Measurements from ENCODE around the gene EML6. TPM values are rescaled to one million over a fixed set of nuclear protein-coding genes. Genes with fewer than 3 reads are reported as not detected.

Gene EML6
- total RNA-seq, 4 donors from 2014 or later = 0.63 to 9.0 (median 1.2) TPM

DNA sequence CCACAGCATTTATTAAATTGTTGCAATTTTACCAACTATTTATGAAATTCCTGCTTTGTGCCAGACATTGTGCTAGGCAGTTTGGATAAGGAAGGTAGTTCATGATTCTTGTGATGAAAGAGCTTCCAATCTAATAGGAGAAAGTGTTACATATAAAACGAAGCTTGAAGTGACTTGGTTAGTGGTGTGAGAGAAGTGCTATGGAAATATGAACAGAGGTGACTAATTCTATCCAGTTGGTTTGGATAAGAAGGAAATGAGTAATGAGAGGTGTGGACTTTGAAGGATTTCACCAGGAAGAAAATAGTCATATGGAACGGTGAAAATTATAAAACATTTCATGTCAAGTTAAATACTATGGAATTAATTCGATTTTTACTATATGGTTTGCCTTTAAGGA, 48.6 kb downstream of the EML6 start:
- no peak for DNase-seq (ENCODE audit: low spot score)
- TF ChIP-seq, protein P1, sequence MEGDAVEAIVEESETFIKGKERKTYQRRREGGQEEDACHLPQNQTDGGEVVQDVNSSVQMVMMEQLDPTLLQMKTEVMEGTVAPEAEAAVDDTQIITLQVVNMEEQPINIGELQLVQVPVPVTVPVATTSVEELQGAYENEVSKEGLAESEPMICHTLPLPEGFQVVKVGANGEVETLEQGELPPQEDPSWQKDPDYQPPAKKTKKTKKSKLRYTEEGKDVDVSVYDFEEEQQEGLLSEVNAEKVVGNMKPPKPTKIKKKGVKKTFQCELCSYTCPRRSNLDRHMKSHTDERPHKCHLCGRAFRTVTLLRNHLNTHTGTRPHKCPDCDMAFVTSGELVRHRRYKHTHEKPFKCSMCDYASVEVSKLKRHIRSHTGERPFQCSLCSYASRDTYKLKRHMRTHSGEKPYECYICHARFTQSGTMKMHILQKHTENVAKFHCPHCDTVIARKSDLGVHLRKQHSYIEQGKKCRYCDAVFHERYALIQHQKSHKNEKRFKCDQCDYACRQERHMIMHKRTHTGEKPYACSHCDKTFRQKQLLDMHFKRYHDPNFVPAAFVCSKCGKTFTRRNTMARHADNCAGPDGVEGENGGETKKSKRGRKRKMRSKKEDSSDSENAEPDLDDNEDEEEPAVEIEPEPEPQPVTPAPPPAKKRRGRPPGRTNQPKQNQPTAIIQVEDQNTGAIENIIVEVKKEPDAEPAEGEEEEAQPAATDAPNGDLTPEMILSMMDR (IDR thresholded peaks at IDR 0.05) = no peak
- ATAC-seq (ENCODE audit: low FRiP score) = no peak

GRCh38 chr2:54772531-54772930, 49.1 kb downstream of the EML6 start:
- TF ChIP-seq, protein P1 (IDR thresholded peaks at IDR 0.05) = no peak
- no peak for ATAC-seq (ENCODE audit: low FRiP score)
- no peak for DNase-seq (ENCODE audit: low spot score)

- no peak for ATAC-seq (ENCODE audit: low FRiP score)
- DNase-seq (ENCODE audit: low spot score) = no peak
- TF ChIP-seq, protein P1 (IDR thresholded peaks at IDR 0.05) = no peak
Observed at GRCh38 chr2:54773233-54773632, 49.8 kb downstream of the EML6 start.

DNA sequence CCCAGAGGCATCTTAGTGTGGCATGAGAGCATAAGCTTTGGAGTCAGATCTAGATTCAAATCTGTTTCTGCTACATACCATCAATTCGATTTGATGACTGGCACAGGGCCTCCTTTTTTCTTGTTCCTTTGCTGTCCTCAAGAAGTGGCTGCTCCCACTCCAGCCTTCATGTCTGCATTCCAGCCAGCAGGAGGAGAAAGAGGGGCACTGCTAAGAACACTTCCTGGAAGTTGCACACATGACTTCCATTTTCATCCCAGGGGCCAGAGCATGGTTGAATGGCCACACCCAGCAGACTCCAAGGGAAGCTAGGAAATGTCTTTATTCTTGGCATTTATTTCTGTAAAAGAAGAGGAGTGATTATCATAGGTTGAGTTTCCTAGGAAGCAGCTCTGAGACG, 50.4 kb downstream of the EML6 start:
- DNase-seq (ENCODE audit: low spot score) (no peak), ATAC-seq (ENCODE audit: low FRiP score) (no peak)
- TF ChIP-seq, protein P1 (IDR thresholded peaks at IDR 0.05) = no peak

DNA sequence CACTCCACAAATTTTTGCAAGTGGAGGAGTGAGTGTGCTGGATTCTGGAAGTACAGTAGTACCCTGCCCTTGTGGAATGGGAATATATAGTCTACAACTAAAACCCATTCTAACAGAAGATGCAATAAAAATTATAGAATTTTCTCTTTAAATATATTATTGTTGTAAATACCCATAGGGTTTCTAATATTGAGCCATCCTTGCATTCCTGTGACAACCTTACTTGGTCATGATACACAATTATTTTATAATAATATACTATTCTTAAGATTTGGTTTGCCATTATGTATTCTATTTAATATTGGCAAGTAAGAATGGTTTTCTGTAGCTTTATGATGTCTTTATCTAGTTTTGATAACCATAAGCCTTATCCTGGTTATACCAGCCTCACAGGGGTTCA, 52.2 kb downstream of the EML6 start:
- ATAC-seq (ENCODE audit: low FRiP score) = no peak
- TF ChIP-seq, protein P1 (IDR thresholded peaks at IDR 0.05) = no peak
- DNase-seq (ENCODE audit: low spot score) = no peak

DNA sequence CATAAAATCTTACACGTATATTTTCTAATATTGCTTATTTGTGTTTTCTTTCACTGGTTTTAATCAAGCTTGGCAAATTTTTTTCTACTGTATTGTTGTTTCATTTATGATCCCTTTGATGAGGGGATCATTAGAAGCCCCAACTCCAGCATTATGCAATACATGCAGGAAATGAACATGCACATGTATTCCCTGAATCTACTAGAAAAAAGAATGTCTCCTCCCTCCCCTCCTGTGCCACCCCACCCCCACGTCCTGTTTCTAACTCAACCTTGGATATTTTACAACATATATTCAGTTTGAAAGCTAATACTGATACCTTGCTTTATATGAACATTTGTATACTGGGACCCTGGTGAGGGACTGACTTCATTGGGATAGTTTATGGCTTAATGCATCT, 53.0 kb downstream of the EML6 start:
- DNase-seq (ENCODE audit: low spot score) (no peak), ATAC-seq (ENCODE audit: low FRiP score) (no peak)
- TF ChIP-seq, protein P1 (IDR thresholded peaks at IDR 0.05) = no peak

- ATAC-seq (ENCODE audit: low FRiP score) (no peak), DNase-seq (ENCODE audit: low spot score) (no peak)
- TF ChIP-seq, protein P1 (IDR thresholded peaks at IDR 0.05) = no peak
Observed at GRCh38 chr2:54783349-54783748, 59.9 kb downstream of the EML6 start.
